IPS-11a (cell line): ENCODE measurements around the gene DLGAP1.

ENCODE experiments used
- H3K4me3 ChIP-seq: one replicate; pipeline ENCODE4 v1.5.1; 2013; ENCODE audit warnings: low read depth, low read length, control low read depth

The DLGAP1 gene

DNA sequence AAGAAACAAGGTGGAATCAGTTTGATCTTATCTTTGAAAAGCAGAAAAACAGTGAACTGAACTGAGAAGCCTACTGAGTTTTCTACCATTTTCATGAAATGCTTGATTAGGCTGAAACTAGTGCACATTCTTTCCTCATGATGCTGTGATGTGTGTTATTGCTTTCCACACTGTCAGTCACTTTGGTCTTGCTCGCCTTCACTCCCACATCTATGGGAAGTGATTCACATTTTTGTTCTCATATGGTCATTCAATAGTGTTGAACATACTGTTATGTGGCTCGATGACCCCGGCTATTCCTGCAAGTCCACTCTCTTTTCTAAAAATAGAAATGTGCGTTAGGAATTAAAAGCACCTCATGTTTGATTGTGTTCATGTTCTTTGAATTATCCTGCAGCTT lies 875.4 kb downstream of the DLGAP1 start:
- H3K4me3 ChIP-seq: no peak overlapping the region

DNA sequence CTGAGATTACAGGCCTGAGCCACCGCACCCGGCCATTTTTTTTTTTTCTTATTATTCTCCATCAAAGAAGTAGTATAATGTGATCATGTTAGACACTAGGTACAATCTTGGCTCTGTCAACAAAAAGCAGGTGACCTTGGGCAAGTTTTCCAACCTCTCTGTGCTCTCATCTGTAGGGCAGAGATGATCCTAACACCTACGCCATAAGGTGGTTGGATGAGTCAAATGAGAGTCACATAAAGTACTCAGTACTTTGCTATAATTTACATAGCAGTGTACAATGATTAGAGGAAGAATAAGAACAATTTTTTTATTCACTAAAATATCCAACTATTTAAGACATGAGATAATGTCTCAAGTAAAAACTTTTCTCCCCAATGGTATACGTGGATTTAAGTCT lies 876.5 kb downstream of the DLGAP1 start:
- no peak overlapping the region for H3K4me3 ChIP-seq

DNA sequence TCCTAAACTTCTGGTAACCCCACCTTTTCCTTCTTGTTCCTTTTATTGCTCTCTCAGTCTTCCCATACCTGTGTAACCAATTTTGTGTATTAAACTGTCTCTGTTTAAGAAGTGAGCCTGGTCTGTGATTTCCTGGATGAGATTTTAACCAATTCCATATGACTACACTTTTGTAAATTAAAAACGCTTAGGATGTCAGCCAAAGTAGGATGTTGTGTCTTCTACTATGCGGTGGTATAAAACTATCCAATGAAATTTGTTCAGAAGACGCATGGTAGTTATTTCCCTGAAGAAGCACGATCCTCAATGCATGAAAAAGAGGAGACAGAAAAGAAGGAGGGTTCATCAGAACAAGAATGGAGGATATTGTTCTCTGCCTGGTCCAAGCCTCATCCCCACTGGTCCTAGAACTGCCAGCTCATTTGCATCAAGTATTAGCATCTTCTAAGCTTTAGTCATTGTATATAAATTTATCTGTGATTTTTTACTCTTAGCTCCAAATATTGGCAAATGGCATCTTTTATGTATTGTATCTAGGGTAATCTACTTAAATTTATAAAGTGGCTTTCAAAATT lies 877.7 kb downstream of the DLGAP1 start:
- no peak overlapping the region for H3K4me3 ChIP-seq

GRCh38 chr18:3572761-3573160 lies 882.3 kb downstream of the DLGAP1 start:
- no peak overlapping the region for H3K4me3 ChIP-seq

DNA sequence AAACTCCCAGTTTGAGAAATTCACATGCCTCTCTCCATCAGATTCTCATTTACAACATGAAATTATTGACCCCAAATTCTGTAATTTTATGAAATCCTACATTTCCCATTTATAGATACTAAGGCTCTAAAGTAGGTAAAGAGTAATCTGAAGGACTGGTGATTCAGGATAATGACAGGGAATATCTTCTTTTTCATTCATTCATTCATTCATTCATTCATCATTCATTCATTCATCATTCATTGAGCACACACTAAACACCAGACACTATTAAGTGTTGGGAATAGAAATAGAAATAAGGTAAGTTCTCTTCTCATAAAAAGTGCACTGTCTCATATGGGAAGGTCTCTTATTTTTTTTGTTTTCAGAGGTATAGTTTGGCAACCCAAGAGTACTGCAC lies 888.3 kb downstream of the DLGAP1 start:
- H3K4me3 ChIP-seq: no peak overlapping the region

- no peak overlapping the region for H3K4me3 ChIP-seq
These were observed 894.4 kb downstream of the DLGAP1 start for GRCh38 chr18:3560755-3561154.

GRCh38 chr18:3554811-3555427 lies 900.2 kb downstream of the DLGAP1 start:
- no peak overlapping the region for H3K4me3 ChIP-seq

DNA sequence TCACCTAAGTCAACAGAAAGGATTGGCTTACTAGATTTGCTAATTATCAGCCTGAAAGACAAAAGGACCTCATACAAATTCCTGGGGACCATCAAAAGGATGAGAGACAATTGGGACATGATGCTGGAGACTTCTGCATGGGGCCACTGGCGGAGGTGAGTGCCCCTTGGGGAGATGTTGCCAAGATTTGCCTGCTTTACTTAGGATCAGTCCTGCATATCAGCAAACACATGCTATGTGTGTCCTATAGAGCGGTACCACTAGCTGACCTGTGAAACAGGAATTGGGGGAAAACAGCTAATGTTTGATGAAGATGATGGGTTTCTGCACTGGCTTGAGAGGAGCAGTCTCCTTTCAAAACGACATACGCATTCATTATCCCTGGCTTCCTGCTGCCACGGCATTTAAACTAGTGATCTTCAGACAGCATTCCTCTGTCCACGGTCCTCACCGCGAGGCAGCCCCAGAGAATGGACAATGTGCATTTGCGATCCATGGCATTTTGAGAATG lies 901.0 kb downstream of the DLGAP1 start:
- H3K4me3 ChIP-seq: no peak overlapping the region

- no peak overlapping the region for H3K4me3 ChIP-seq
These were observed 902.8 kb downstream of the DLGAP1 start for GRCh38 chr18:3552305-3552704.

DNA sequence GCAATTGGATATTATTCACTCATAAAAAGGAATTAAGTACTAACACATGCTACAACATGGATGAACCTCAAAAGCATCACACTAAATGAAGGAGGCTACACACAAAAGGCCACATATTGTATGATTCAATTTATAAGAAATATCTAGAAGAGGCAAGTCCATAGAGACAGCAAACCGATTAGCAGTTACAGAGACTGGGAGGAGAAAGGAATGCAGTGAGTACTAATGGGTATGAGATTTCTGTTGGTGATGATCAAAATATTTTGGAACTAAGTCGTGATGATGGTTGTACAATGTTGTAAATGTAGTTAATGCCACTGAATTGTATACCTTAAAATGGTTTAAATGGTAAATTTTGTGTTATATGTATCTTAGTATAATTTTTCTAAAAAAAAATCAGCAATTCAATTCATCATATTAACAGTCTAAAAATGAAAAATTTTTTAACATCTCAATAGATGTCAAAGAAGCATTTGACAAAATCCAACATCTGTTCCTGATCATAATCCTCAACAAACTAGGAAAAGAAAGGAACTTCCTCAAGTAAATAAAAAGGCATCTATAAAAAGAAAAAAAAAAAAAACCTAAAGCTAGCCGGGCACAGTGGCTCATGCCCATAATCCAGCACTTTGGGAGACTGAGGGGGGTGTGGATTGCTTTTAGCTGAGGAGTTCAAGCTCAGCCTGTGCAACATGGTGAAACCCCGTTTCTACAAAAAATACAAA lies 907.1 kb downstream of the DLGAP1 start:
- no peak overlapping the region for H3K4me3 ChIP-seq

DNA sequence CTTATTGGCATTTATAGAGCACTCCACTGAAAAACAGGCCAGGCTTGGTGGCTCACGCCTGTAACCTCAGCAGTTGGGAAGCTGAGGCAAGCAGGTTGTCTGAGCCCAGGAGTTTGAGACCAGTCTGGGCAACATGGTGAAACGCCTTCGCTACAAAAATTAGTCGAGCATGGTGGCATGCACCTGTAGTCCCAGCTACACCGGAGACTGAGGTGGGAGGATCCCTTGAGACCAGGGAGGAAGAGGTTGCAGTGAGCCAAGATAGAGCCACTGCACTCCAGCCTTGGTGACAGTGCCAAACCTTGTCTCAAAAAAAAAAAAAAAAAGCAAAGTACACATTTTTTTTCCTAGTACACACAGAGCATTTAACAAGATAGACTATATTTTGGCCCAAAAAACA lies 909.0 kb downstream of the DLGAP1 start:
- H3K4me3 ChIP-seq: no peak overlapping the region

DNA sequence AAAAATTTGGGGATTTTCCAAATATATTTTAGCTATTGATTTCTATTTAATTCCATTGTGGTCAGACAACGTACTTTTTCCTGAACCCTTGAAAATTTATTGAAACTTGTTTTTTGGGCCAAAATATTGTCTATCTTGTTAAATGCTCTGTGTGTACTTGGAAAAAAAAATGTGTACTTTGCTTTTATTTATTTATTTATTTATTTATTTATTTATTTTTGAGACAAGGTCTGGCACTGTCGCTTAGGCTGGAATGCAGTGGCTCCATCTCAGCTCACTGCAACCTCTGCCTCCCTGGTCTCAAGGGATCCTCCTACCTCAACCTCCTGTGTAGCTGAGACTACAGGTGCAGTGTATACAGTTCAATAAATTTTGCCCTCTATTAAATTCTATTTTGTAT lies 910.6 kb downstream of the DLGAP1 start:
- H3K4me3 ChIP-seq: no peak overlapping the region

GRCh38 chr18:3541549-3542386 lies 913.3 kb downstream of the DLGAP1 start:
- H3K4me3 ChIP-seq: no peak overlapping the region

DNA sequence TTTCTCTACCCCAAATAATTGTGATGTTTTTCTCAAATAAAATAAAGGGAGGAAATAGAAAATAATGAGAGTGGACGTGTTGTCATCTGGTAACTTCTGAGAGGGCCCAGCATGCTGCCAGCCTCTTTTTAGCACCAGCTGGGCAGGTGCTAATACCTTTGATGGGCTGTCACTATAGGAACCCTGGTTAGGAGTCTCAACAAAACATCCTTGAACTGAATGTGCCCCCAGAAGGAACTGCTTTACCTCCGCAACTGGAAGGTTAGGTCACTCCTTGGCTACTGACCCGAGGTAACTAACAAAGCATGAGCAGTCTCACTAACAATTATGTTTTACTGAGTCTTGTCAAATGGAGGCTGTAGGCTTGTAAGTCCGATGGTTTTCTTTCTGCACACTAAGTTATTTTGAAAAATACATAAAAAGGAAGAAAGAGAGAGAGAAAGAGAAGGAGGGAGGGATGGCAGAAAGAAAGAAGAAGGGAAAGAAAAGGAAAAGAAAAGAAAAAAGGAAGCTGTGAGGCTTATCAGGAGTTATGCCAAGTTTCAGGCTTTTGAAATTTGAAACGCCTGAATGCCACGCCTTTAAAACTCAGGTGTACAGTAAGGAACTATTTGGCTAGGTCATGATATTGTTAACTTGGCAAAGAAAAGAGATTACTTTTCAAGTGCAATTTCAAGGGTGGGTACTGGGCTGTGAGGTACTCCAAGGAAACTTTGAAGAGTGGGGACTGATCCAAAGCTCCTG lies 914.1 kb downstream of the DLGAP1 start:
- H3K4me3 ChIP-seq: no peak overlapping the region

- no peak overlapping the region for H3K4me3 ChIP-seq
These were observed 916.0 kb downstream of the DLGAP1 start for GRCh38 chr18:3538954-3539617.

- H3K4me3 ChIP-seq: no peak overlapping the region
These were observed 916.7 kb downstream of the DLGAP1 start for GRCh38 chr18:3538456-3538855.

DNA sequence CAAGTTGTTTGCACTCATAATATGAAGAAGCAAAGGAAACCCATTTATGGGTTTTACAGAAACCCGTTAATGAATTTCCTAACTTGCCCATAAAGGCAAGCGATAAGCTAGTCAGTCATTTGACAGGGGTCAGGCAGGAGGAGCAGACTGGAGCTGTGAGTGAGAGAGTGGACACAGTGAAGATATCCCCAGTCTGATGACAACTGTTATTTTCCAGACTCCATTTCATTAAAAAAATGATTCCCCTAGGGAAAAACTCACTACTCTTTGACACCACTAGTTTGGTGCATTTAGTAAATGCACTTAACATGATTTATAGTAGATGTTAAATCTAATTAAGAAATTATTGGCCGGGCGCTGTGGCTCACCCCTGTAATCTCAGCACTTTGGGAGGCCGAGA lies 924.3 kb downstream of the DLGAP1 start:
- no peak overlapping the region for H3K4me3 ChIP-seq

- no peak overlapping the region for H3K4me3 ChIP-seq
These were observed 925.5 kb downstream of the DLGAP1 start for GRCh38 chr18:3529601-3530000.

DNA sequence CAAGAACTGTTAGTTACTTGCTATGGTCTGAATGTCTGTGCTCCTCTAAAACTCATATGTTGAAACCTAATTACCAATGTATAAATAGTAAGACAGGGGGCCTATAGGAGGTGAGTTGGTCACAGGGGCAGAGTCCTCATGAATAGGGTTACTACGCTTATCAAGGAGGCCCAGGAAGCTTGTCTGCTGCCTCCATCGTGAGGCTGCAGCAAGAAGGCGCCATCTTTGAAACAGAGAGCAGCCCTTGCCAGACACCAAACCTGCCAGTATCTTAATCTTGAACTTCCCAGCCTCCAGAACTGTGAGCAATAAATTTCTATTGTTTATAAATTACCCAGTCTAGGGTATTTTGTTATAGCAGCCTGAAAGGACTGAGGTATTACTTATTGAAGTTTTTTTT lies 926.0 kb downstream of the DLGAP1 start:
- no peak overlapping the region for H3K4me3 ChIP-seq

- H3K4me3 ChIP-seq: no peak overlapping the region
These were observed 926.9 kb downstream of the DLGAP1 start for GRCh38 chr18:3528231-3528630.
